Islet precursor cell (in vitro differentiated cells): ENCODE data around the gene ACTL10.
"Not testable (repeated sequence)": the region's sequence is repeated elsewhere in the genome, so short reads cannot be mapped to it uniquely, and the experiment has no call there.

Source experiments
- DNase-seq: peaks from one replicate; pipeline ENCODE4 v3.0.0-alpha.2; 2018

The ACTL10 gene

DNA sequence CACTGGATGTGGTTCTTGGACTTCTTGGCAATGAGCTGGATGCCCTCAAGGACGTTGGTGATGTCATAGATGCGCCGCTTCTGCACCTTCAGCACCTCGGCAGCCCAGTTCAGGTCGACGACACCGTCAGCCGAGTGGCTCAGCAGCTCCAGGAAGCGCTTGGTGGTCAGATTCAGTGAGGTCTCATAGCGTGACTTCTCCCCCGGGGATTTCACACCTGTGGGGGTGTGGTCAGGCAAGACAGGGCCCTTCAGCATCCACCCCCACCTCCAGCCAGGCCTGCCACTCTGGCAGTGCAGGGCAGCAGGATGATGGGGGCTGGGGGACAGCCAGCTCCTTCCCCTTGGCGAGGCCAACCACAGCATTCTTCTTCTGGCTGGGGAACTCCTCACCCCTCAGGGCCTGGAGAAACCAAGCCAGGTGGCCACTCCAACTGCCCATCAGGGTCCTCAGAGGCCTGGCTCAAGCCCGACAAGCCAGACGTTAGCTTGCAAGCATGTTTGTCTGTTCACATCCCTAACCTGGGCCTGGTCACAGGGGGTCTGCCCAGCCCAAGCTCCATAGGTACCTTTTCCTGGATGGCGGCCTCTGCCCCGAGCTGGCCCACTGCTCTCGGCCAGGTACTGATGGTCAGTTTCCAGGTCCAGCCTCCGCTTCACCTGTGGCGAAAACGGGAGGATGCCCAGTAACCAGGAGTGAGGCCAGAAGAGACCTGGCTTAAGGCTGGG is 13.2 kb downstream of the ACTL10 start:
- no peak for DNase-seq

DNA sequence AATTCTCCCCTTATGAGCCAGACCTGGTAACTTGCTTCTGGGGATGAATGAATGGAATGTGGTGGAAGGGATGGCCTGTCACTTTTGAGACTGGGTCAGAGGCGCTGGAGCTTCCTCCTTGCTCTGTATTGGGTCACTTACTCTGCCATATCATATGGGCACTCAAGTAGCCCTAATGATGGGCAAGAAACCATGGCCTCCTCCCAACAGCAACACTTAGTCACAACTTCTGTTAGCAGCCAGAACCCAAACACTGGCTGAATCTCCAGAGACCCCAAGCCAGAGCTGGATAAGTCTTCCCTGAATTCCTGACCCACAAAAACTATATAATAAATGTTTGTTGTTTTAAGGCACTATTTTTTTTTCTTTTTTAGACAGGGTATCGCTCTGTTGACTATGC is 13.9 kb downstream of the ACTL10 start:
- no peak for DNase-seq

- DNase-seq: no peak
These were observed 14.5 kb downstream of the ACTL10 start for GRCh38 chr20:33681288-33681687.

DNA sequence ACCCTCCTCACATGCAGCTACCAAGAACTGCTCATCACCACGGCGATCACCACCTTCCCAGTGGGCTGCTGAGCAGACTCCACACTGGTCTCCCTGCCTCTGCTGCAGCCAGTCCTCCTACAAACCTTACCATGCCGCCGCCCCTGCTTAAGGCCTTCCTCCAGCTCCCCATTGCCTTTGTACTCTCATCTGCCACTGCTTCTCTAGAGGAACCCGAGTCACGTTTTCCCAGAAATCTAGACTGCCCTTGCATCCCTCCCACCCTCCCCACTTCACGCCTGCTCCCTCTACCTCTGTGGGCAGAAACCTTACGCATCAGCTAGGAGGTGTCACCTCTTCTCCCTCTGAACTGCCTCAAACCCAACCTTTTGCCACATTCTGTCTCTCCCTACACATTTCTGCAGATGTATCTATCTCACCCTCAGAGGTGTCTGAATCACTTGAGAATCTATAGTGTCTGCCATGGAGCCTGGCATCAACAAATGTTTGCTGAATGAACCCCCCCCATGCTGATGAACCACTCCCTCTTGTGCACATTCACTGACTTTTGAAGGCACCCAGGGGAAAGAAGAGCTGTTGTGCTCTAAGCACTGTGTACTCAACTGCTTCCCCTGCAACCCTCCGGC is 15.1 kb downstream of the ACTL10 start:
- DNase-seq: no peak

- DNase-seq: no peak
These were observed 18.0 kb downstream of the ACTL10 start for GRCh38 chr20:33684533-33685327.

DNA sequence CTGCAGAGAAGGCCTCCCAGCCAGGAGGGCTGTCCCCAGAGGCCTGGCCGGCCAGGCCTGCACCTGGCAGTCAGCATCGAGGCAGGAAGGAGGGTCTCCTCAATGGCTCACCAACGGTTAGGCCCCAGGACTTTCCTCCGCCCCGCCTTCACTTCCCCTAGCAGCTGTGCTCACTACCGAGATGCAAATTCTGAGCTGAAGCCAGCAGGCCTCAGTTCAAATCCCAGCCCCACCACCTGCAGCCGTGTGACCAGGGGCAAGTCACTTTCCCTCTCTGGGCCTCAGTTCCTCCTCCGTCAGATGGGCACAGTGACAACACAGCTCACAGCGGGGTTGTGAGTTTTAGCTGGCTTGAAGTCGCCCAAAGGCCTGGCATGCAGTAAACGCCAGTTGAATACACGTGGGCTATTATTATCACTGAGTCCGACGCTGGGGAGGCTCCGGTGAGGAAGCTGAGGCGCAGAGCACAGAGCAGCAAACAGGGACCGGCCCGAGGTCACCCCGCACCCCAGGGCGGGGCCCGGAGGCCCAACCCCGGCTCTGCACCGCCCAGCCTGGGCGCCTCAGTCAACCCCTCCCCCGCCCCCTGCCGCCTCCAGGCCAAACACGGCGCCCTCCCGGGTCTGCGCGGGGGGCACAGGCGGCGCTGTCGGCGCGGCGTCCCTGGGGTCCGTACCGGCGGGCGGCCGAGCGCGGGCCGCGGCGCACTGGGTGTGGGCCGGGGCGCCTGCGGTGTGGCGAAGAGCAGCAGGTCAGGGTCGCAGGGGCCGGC is 18.8 kb downstream of the ACTL10 start:
- peak; percentile 71 for DNase-seq

DNA sequence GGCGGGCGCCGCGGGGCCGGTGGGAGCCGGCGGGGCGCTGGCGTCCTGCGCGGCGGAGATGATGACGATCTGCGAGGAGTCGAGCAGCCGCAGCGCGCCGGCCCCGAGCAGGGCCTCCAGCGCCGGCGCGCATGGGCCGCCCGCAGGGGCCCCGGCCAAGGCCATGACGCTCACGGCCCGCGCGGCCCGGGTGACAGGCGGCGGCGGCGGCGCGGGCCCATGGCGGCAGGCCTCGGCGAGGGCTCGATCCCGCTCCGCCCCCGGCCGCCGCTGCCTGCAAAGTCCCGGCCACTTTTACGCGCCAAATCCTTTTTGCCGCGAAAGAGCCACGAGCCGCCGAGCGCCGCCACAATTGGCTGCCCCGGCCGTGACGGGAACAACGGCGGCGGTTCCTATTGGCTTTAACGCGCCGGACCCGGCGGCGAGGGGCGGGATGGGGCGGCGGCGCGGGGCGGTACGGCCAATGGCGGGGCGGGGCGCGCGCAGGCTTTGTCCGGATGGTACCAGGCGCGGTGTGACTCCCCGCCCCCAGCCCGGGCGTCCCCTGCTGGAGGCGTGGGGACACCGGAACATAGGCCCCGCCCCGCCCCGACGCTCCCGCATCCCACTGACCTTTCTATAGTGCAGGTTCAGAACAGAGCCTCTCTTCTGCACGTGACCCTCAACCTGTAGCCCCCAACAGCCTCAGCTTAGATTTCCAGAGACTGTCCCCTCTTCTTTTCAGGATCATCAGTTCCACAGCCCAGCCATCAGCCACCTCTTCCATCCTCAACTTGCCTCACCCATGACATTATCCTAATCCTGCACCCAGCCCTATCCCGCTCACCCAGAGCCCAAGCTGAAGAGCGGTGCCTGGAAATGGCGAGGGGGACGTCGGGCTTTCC is 19.6 kb downstream of the ACTL10 start, which contains the start of gene E2F1:
TSS of gene E2F1 (minus strand) at position 286 of the 884 bp plus-strand sequence. CDS start at position 165, 121 bp downstream.
- DNase-seq: peak; percentile 98

DNA sequence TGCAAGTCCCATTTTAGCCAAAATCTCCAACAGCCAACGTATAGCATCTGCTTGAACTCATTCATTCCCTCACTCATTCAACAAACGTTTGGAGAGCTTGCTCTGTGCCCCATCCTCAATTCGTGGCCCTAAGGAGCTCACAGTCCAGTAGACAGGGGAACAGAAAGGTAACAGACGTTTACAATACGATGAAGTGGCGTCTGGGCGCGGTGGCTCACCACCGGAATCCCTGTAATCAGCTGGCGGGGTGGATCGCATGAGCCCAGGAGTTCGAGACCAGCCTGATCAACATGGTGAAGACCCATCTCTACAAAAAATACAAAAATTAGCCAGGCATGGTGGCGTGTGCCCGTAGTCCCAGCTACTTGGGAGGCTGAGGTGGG is 20.2 kb downstream of the ACTL10 start:
- DNase-seq: no peak

- no peak for DNase-seq
These were observed 20.7 kb downstream of the ACTL10 start for GRCh38 chr20:33687370-33687915.

DNA sequence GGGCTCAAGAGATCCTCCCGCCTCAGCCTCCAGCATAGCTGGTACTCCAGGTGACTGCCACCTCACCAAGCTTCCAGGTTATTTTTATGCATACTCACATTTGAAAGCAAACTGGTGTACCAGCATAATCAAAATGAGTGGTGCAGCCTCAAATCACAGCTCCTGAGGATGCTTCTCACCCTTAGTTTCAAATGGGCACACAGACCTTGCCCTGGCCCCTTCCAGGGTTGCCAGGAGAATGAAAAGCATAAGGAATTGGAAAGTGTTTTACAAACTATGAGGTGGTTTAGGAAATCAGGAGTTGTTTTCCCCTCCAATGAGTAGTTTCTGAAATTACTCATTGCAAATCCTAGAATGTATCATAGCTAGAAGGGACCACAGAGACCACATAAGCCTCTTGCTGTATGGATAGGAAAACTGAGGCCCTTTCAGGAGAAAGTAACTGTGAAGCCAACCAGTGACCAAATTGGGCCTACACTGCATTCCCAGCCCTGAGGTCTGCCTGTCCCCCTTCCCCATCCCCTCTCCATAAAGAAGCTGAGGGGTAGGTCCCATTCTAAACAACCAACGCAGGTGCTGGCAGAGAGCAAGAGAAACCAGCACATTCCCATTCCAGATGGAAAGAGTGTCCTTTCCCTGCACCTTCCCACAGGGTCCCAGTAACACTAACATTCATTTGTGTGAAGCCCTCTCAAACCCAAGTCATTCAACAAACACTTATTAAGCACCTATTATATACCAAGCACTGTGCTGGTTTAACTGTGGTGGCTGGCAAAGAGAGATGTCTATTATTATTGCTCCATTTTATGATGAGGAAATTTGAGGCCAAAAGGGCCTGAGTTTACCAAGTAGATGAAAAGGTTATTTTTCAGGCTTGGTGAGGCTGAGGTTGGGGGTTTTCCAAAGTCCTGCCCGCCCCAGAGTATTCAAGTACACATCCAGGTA is 21.5 kb downstream of the ACTL10 start:
- DNase-seq: no peak

DNA sequence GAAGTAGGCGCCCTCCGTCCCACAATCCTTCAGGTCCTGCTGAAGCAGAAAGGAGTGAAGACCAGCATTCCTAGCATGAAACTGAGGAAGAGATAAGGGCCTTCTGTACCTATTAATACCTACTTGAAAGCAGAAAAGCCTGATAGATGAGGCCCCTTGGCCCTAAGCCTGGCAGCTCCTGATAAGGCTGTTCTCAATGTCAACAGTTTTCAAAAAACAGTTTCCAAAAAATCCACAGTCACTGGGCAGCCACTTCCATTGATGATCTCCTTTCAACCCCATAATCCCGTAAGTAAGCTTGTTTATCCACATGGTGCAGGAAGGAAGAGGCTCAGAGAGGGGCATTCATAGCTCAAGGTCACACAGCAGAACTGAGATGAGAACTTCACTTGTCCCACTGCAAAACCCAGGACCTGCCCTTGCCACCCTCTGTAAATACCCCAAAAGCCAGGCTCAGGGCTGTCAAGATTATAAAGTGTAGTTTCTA is 22.2 kb downstream of the ACTL10 start:
- no peak for DNase-seq

DNA sequence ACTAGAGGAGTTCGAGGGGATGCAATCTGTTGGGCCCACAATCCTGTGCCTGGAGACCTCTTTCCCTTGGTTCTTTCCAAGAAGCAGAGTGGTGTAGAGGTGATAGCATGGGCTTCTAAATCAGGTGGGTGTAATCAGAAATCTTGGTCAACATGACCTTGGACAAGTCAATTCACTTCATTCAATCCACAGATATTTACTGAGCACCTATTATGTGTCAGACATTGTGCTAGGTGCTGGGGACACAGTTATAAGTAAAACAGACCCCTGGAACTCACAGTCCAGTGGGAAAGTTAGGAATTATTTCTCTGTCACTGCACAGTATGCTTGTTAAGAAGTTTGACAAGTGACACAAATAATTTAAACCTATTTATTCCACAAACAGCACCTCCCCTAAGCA is 22.8 kb downstream of the ACTL10 start:
- DNase-seq: no peak

DNA sequence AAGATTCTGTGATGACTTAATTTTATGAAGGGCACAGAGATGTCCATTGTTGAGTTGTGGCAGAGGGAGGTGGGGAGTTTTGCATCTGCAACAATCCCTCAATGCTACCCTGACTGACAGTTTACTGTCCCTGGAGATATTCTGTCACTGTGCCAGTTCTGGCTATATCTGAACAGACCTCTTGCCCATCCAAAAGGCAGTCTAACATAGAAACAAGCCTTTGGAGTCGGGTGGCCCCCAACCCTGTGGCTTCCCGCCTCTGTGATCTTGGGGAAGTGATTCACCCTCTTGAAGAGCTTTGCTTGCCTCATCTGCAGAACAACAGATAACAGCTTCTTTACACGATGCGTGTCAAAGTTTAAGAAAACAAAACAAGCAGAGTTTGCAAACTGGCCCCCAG is 23.2 kb downstream of the ACTL10 start:
- DNase-seq: peak; percentile 66

GRCh38 chr20:33693289-33693688 is 26.5 kb downstream of the ACTL10 start:
- no peak for DNase-seq

DNA sequence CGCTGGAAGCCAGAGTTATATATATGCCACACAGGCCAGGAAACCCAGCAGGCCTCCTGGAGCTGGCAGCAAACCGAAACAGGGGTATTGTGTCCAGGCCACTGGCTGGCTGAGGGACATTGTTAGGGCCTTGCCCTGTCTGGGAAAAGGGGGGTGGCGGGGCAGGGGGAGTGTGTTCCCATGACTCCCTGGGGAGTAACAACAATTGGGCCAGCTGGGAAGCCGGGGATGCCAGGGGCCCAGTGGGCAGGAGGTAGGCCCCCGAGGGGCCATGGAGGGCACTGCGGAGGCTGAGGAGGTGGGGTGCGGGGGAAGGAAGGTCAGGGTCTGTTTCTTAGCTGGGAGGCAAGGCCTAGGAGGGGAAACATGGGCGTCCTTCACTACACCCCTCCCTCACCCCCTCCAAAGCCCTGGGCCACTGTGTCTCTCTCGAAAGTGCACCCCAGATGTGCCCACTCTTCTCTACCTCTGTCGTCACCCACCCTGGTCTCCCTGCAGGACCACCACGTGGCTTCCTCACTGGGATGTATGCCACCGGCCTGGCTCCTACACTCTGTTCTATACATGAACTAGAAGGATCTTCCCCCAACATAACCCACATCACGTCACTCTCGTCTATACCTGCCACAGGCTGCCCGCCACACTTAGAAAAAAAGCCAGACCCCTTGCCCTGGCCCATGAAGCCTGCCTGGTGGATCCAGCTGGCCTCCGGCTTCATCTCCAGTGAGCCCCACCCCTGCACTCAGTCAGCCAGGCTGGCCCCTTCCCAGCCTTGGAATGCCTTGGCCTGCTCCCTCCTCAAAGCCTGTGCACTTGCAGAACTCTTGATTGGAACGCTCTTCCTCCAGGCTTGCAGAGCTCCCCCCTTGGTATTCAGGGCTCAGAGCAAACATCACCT is 27.2 kb downstream of the ACTL10 start:
- no peak for DNase-seq

DNA sequence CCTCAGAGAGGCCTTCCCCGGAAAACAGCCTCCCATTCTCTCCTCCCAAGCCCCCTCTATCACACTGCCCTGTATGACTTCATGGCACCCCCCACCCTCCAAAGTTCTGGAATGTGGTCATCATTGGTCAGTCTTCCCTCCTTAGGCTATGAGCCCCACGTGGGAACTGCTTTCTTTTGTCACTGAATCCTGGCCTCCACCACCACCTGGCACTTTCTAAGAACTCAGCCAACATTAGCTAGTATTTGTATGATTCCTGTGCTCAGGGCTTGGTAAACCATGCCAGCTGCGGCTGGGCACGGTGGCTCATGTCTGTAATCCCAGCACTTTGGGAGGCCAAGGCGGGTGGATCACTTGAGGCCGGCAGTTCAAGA is 27.9 kb downstream of the ACTL10 start:
- DNase-seq: no peak

- DNase-seq: no peak
These were observed 29.7 kb downstream of the ACTL10 start for GRCh38 chr20:33696448-33696847.

DNA sequence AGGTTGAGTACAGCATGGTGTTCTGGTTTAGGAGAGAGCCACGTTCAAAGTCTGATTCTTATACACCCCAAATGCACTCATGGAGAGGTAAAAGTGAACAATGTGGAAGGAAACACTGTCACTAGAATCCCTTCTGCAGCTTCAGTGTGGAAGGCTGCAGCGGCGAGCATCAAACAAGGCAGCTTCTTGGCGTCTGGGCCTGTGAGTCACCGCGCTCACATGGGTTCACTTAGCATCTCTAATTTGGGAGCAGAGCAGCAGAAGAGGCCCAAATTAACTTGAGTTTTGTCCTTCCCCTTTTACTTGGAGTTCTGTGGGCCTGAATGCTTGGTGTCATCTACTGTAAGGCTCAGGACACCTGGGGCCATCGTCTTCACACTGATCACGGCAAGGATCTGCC is 30.4 kb downstream of the ACTL10 start:
- DNase-seq: no peak

DNA sequence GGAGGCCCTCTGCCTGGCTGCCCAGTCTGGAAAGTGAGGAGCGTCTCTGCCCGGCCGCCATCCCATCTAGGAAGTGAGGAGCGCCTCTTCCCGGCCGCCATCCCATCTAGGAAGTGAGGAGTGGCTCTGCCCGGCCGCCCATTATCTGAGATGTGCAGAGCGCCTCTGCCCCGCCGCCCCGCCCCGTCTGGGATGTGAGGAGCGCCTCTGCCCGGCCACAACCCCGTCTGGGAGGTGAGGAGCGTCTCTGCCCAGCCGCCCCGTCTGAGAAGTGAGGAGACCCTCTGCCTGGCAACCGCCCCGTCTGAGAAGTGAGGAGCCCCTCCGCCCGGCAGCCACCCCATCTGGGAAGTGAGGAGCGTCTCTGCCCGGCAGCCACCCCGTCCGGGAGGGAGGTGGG is 32.2 kb downstream of the ACTL10 start:
- DNase-seq: not testable (repeated sequence)
